Neural cell (in vitro differentiated cells): ENCODE data around the gene ZBED2. TPM values are rescaled to one million over a fixed set of nuclear protein-coding genes. Genes with fewer than 3 reads are reported as not detected.

Source experiments
- H2AFZ ChIP-seq: fragments of 200-600, 300-800 bp; sonication (generic), shearing (Covaris generic); 2 replicates; pipeline ENCODE4 v1.6.0; 2014; ENCODE audit warnings: low read depth, mild to moderate bottlenecking, antibody characterized with exemption, low read length, moderate library complexity
- H3F3A ChIP-seq: fragments of 200-600 bp; shearing (Covaris generic); 2 replicates; pipeline ENCODE4 v1.6.1; 2016; ENCODE audit warnings: mild to moderate bottlenecking, moderate library complexity, mixed read lengths, antibody characterized with exemption, low read length; ENCODE audit not compliant: insufficient read depth, poor library complexity, severe bottlenecking
- H3K27ac ChIP-seq: fragments of 200-600, 300-800 bp; sonication (generic), shearing (Covaris generic); 2 replicates; pipeline ENCODE4 v1.5.1; 2014; ENCODE audit warnings: mild to moderate bottlenecking, low read length, moderate library complexity
- H3K27me3 ChIP-seq: fragments of 300-800, 200-600 bp; sonication (generic), shearing (Covaris generic); 2 replicates; pipeline ENCODE4 v1.6.0; 2014; ENCODE audit warnings: mild to moderate bottlenecking, low read depth, low read length, moderate library complexity; ENCODE audit not compliant: insufficient read depth
- H3K36me3 ChIP-seq: fragments of 300-800, 200-600 bp; sonication (generic), shearing (Covaris generic); 2 replicates; pipeline ENCODE4 v1.5.1; 2014; ENCODE audit warnings: mild to moderate bottlenecking, antibody characterized with exemption, low read length, moderate library complexity; ENCODE audit not compliant: insufficient read depth
- H3K4me2 ChIP-seq: fragments of 300-800, 200-600 bp; sonication (generic), shearing (Covaris generic); 2 replicates; pipeline ENCODE4 v1.6.0; 2014; ENCODE audit warnings: mild to moderate bottlenecking, low read length
- H3K4me3 ChIP-seq: fragments of 300-800, 200-600 bp; sonication (generic), shearing (Covaris generic); 2 replicates; pipeline ENCODE4 v1.5.1; 2014; ENCODE audit warnings: mild to moderate bottlenecking, low read length, moderate library complexity
- H3K79me2 ChIP-seq: fragments of 200-600 bp; shearing (Covaris generic); replicated peaks from 2 replicates; pipeline ENCODE4 v1.6.0; 2014; ENCODE audit warnings: mild to moderate bottlenecking, low read length, moderate library complexity; ENCODE audit not compliant: insufficient read depth
- H3K9ac ChIP-seq: fragments of 300-800, 200-600 bp; sonication (generic), shearing (Covaris generic); 2 replicates; pipeline ENCODE4 v1.6.1; 2016; ENCODE audit warnings: mild to moderate bottlenecking, low read length, mixed read lengths
- H3K9me2 ChIP-seq: fragments of 200-600 bp; shearing (Covaris generic); 2 replicates; pipeline ENCODE4 v1.6.1; 2016; ENCODE audit warnings: mild to moderate bottlenecking, low read length, mixed read lengths; ENCODE audit not compliant: insufficient read depth
- H3K9me3 ChIP-seq: fragments of 200-600, 300-800 bp; sonication (generic), shearing (Covaris generic); 2 replicates; pipeline ENCODE4 v1.6.1; 2016; ENCODE audit warnings: mild to moderate bottlenecking, mixed run types, low read length, moderate library complexity, mixed read lengths
- H4K20me1 ChIP-seq: fragments of 200-600 bp; shearing (Covaris generic); 2 replicates; pipeline ENCODE4 v1.6.1; 2016; ENCODE audit warnings: mild to moderate bottlenecking, mixed run types; ENCODE audit not compliant: insufficient read depth
- EP300 ChIP-seq: fragments of 450-650 bp; conservative IDR thresholded peaks from 2 replicates; pipeline ENCODE4 v1.6.1; 2014; ENCODE audit warnings: antibody characterized with exemption, mild to moderate bottlenecking, moderate library complexity; ENCODE audit not compliant: poor library complexity, severe bottlenecking
- EZH2 ChIP-seq: fragments of 200-600, 300-800 bp; shearing (Covaris generic), sonication (generic); IDR thresholded peaks from 2 replicates; pipeline ENCODE4 v1.6.1; 2014; ENCODE audit warnings: antibody characterized with exemption, low read length, borderline replicate concordance, mild to moderate bottlenecking; ENCODE audit not compliant: insufficient read depth, poor library complexity, severe bottlenecking
- MXI1 ChIP-seq: fragments of 450-650 bp; conservative IDR thresholded peaks from 2 replicates; pipeline ENCODE4 v1.6.1; 2014; ENCODE audit warnings: antibody characterized with exemption, mild to moderate bottlenecking; ENCODE audit not compliant: poor library complexity, severe bottlenecking
- POLR2AphosphoS5 ChIP-seq: IDR thresholded peaks from 2 replicates; pipeline ENCODE4 v1.6.1; 2012
- RAD21 ChIP-seq: fragments of 450-650 bp; conservative IDR thresholded peaks from 2 replicates; pipeline ENCODE4 v1.6.1; 2014; ENCODE audit warnings: antibody characterized with exemption, mild to moderate bottlenecking, moderate library complexity
- SMC3 ChIP-seq: fragments of 450-650 bp; conservative IDR thresholded peaks from 2 replicates; pipeline ENCODE4 v1.6.1; 2014; ENCODE audit warnings: antibody characterized with exemption, mild to moderate bottlenecking, moderate library complexity; ENCODE audit not compliant: poor library complexity
- TAF1 ChIP-seq: IDR thresholded peaks from 2 replicates; pipeline ENCODE4 v1.6.1; 2012; ENCODE audit warnings: low read depth
- polyA plus RNA-seq: library from polyadenylated mRNA; depleted of rRNA; stranded (reverse); fragments of >200 nt; gene quantifications from 2 replicates; pipeline ENCODE4 v1.2.3, GENCODE V29; 2014
- TF ChIP-seq, protein P1 (sequence below): IDR thresholded peaks from 2 replicates; pipeline ENCODE4 v1.6.1; 2012; ENCODE audit warnings: borderline replicate concordance
- TF ChIP-seq, protein P2 (sequence below): fragments of 450-650 bp; IDR thresholded peaks from 2 replicates; pipeline ENCODE4 v1.5.1; 2014; ENCODE audit warnings: antibody characterized with exemption, mild to moderate bottlenecking, moderate library complexity; ENCODE audit not compliant: poor library complexity, severe bottlenecking

ZBED2 gene
- polyA plus RNA-seq, 1 donor from 2014 or later = not detected

GRCh38 chr3:111548756-111549155 is 46.4 kb downstream of the ZBED2 start:
- TF ChIP-seq EZH2 = no peak
- TF ChIP-seq TAF1 = no peak
- TF ChIP-seq MXI1 = no peak
- TF ChIP-seq SMC3 = no peak
- TF ChIP-seq POLR2AphosphoS5 = no peak
- no peak for TF ChIP-seq EP300
- Histone ChIP-seq H3K79me2 (no peaks in the 10 kb centered on the region), H3K4me3 (no peak overlapping the region), H3K9me3 (no peaks in the 10 kb centered on the region), H3K36me3 (no peaks in the 10 kb centered on the region), H3K27me3 (no peaks in the 10 kb centered on the region), H3K4me2 (no peak overlapping the region), H4K20me1 (no peaks in the 10 kb centered on the region), H3K9me2 (no peaks in the 10 kb centered on the region), H2AFZ (no peak overlapping the region), H3K9ac (no peak overlapping the region), H3K27ac (no peak overlapping the region), H3F3A (no peaks in the 10 kb centered on the region)

- Histone ChIP-seq H2AFZ (no peak overlapping the region), H4K20me1 (no peaks in the 10 kb centered on the region), H3K27ac (no peak overlapping the region), H3K9me3 (no peaks in the 10 kb centered on the region), H3K27me3 (no peaks in the 10 kb centered on the region), H3K4me3 (no peak overlapping the region), H3K9me2 (no peaks in the 10 kb centered on the region), H3K36me3 (no peaks in the 10 kb centered on the region), H3F3A (no peaks in the 10 kb centered on the region), H3K4me2 (no peak overlapping the region), H3K79me2 (no peaks in the 10 kb centered on the region), H3K9ac (no peak overlapping the region)
- TF ChIP-seq, protein P1, sequence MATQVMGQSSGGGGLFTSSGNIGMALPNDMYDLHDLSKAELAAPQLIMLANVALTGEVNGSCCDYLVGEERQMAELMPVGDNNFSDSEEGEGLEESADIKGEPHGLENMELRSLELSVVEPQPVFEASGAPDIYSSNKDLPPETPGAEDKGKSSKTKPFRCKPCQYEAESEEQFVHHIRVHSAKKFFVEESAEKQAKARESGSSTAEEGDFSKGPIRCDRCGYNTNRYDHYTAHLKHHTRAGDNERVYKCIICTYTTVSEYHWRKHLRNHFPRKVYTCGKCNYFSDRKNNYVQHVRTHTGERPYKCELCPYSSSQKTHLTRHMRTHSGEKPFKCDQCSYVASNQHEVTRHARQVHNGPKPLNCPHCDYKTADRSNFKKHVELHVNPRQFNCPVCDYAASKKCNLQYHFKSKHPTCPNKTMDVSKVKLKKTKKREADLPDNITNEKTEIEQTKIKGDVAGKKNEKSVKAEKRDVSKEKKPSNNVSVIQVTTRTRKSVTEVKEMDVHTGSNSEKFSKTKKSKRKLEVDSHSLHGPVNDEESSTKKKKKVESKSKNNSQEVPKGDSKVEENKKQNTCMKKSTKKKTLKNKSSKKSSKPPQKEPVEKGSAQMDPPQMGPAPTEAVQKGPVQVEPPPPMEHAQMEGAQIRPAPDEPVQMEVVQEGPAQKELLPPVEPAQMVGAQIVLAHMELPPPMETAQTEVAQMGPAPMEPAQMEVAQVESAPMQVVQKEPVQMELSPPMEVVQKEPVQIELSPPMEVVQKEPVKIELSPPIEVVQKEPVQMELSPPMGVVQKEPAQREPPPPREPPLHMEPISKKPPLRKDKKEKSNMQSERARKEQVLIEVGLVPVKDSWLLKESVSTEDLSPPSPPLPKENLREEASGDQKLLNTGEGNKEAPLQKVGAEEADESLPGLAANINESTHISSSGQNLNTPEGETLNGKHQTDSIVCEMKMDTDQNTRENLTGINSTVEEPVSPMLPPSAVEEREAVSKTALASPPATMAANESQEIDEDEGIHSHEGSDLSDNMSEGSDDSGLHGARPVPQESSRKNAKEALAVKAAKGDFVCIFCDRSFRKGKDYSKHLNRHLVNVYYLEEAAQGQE = no peak
- TF ChIP-seq, protein P2, sequence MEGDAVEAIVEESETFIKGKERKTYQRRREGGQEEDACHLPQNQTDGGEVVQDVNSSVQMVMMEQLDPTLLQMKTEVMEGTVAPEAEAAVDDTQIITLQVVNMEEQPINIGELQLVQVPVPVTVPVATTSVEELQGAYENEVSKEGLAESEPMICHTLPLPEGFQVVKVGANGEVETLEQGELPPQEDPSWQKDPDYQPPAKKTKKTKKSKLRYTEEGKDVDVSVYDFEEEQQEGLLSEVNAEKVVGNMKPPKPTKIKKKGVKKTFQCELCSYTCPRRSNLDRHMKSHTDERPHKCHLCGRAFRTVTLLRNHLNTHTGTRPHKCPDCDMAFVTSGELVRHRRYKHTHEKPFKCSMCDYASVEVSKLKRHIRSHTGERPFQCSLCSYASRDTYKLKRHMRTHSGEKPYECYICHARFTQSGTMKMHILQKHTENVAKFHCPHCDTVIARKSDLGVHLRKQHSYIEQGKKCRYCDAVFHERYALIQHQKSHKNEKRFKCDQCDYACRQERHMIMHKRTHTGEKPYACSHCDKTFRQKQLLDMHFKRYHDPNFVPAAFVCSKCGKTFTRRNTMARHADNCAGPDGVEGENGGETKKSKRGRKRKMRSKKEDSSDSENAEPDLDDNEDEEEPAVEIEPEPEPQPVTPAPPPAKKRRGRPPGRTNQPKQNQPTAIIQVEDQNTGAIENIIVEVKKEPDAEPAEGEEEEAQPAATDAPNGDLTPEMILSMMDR = no peak
- TF ChIP-seq EZH2 = no peak
- TF ChIP-seq POLR2AphosphoS5 = no peak
- TF ChIP-seq EP300 = no peak
- no peak for TF ChIP-seq TAF1
- no peak for TF ChIP-seq RAD21
- TF ChIP-seq MXI1 = no peak
These were observed 47.1 kb downstream of the ZBED2 start for GRCh38 chr3:111548092-111548491.
